H1 (cell line): ENCODE results near the gene ALPK3.

ENCODE experiments used
- CREB1 ChIP-seq: IDR thresholded peaks from 2 replicates; pipeline ENCODE4 v1.6.1; 2012; ENCODE audit warnings: inconsistent platforms
- EZH2 ChIP-seq: fragments of 200-600 bp; sonication (generic); IDR thresholded peaks from 2 replicates; pipeline ENCODE4 v1.7.1; 2012; ENCODE audit warnings: low read depth, mild to moderate bottlenecking, moderate library complexity, low read length, inconsistent platforms; ENCODE audit not compliant: severe bottlenecking
- JUN ChIP-seq: IDR thresholded peaks from 2 replicates; pipeline ENCODE4 v1.6.1; 2011; ENCODE audit warnings: low read depth, mild to moderate bottlenecking, improper control_type of control experiment, low read length
- MAFK ChIP-seq: IDR thresholded peaks from 2 replicates; pipeline ENCODE4 v1.6.1; 2012; ENCODE audit warnings: low read depth, mild to moderate bottlenecking, improper control_type of control experiment, low read length
- POLR2A ChIP-seq, 2 experiments: IDR thresholded peaks; 1 replicate in 1 of 2; 2 replicates in 1 of 2; pipeline ENCODE4 v1.6.1; 2011; ENCODE audit warnings: low read depth in 2 of 2, low read length in 2 of 2, mild to moderate bottlenecking in 2 of 2; ENCODE audit errors: control extremely low read depth in 1 of 2
- POLR2AphosphoS5 ChIP-seq: IDR thresholded peaks from 2 replicates; pipeline ENCODE4 v1.6.1; 2011; ENCODE audit warnings: low read depth, low read length
- RAD21 ChIP-seq, 2 experiments: IDR thresholded peaks in 1 of 2; conservative IDR thresholded peaks in 1 of 2; 2 replicates each; pipeline ENCODE4 v1.6.1; 2011; ENCODE audit warnings: low read depth in 2 of 2, low read length in 2 of 2, improper control_type of control experiment in 1 of 2, inconsistent platforms in 1 of 2, mild to moderate bottlenecking in 1 of 2, moderate library complexity in 1 of 2
- SUZ12 ChIP-seq: fragments of 200-600 bp; sonication (generic); IDR thresholded peaks from 2 replicates; pipeline ENCODE4 v1.6.1; 2012; ENCODE audit warnings: mild to moderate bottlenecking, inconsistent platforms, low read length, moderate library complexity, mixed read lengths
- TF ChIP-seq, protein P1 (sequence below), 3 experiments: IDR thresholded peaks; 1 replicate in 2 of 3; 2 replicates in 1 of 3; pipeline versions ENCODE4 v1.5.1 to v1.6.1; 2011; ENCODE audit warnings: low read length in 3 of 3, mild to moderate bottlenecking in 3 of 3, inconsistent platforms in 2 of 3, low read depth in 1 of 3, moderate library complexity in 1 of 3; ENCODE audit not compliant: insufficient read depth in 1 of 3; ENCODE audit errors: control extremely low read depth in 1 of 3

- TF ChIP-seq, protein P1, sequence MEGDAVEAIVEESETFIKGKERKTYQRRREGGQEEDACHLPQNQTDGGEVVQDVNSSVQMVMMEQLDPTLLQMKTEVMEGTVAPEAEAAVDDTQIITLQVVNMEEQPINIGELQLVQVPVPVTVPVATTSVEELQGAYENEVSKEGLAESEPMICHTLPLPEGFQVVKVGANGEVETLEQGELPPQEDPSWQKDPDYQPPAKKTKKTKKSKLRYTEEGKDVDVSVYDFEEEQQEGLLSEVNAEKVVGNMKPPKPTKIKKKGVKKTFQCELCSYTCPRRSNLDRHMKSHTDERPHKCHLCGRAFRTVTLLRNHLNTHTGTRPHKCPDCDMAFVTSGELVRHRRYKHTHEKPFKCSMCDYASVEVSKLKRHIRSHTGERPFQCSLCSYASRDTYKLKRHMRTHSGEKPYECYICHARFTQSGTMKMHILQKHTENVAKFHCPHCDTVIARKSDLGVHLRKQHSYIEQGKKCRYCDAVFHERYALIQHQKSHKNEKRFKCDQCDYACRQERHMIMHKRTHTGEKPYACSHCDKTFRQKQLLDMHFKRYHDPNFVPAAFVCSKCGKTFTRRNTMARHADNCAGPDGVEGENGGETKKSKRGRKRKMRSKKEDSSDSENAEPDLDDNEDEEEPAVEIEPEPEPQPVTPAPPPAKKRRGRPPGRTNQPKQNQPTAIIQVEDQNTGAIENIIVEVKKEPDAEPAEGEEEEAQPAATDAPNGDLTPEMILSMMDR (IDR thresholded peaks at IDR 0.05; ENCODE audit: control extremely low read depth in 1 of 3, insufficient read depth in 1 of 3, low read depth in 1 of 3, low read length in 3 of 3) = no peak
- TF ChIP-seq EZH2 (no peak), JUN (no peak), POLR2A (IDR thresholded peaks at IDR 0.05; ENCODE audit: control extremely low read depth in 1 of 2, low read depth in 2 of 2, low read length in 2 of 2) (no peak), SUZ12 (no peak), MAFK (no peak), RAD21 (IDR thresholded peaks at IDR 0.05 in 1 of 2, conservative IDR thresholded peaks at IDR 0.05 in 1 of 2; ENCODE audit: low read depth in 2 of 2, low read length in 2 of 2) (no peak), POLR2AphosphoS5 (no peak), CREB1 (no peak)
These were observed 35.1 kb downstream of the ALPK3 start for GRCh38 chr15:84852212-84852611.
